HG03575 (cell line): Measurements from ENCODE around the gene ADRA2C.

Source experiments
- ATAC-seq: cut with Tn5 transposase; IDR thresholded peaks from one replicate; pipeline ENCODE4 v1.9.1; 2021; ENCODE audit not compliant: unreplicated experiment, insufficient number of reproducible peaks, low FRiP score; ENCODE audit errors: extremely low read depth

Gene ADRA2C

DNA sequence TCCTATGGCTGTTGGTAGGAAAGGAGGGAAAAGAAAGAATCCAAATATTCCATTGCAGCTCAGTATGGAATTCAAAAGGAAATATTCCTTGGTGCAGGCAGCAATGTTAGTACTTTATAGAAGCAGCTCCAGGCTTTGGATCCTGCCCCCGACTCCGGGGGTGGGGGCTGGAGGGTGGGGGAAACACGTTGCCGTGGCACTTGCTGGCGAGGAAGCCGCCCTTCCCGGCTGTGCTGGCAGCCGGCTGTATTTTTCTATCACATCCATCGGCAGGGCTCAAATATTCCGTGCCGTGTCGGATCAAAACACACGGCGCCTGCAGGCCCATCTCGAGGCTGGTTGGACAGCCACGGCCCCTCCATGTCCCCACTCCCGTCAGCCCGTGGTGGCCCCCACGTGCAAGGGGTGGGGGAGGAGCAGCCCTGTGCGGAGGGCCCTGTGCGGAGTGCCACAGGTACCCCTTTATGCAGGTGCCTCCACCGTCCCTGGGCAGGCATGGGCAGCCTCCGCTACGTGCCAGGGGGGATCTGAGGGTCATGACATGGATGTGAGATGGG lies 5.8 kb downstream of the ADRA2C start:
- ATAC-seq: no peak

DNA sequence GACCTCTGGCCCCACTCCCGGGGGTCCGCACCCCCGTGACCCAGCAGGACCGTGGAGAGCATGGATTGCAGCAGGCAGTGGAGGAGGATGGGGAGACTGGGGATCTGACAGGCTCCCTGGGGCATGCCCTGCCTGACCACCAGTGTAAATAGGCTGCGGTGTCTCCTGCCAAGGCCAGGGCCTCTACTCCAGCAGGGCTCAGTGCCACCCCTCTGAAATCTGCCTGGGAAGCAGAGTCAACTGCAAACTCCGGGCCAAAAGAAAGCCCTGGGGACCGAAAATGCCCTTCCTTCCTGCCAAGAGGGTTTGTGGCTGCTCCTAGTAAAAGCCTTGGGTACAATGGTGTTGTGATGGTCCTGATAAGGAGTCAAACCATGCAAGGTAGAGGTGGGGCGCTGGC lies 6.4 kb downstream of the ADRA2C start:
- ATAC-seq: no peak

DNA sequence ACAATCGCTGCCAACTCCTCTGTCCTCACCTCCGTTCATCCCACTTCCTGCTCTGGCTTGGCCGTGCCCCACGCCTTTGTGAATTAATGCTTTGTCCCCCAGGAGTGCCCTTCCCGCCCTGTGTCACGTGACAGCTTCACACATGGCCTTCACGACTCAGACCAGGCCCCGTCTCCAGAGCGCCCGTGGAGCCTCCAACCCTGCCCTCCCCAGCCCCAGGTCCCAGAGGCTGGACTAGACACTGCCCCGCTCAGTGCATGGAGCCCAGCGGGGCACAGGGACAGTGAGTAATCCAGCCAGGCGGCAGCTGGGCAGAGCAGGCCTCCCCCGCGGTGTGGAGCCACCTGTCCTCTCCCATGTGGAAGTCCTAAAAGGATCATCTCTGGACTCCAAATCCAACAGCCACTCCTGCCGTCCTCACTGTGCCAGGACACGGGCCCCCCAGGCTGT lies 7.4 kb downstream of the ADRA2C start:
- ATAC-seq: no peak

DNA sequence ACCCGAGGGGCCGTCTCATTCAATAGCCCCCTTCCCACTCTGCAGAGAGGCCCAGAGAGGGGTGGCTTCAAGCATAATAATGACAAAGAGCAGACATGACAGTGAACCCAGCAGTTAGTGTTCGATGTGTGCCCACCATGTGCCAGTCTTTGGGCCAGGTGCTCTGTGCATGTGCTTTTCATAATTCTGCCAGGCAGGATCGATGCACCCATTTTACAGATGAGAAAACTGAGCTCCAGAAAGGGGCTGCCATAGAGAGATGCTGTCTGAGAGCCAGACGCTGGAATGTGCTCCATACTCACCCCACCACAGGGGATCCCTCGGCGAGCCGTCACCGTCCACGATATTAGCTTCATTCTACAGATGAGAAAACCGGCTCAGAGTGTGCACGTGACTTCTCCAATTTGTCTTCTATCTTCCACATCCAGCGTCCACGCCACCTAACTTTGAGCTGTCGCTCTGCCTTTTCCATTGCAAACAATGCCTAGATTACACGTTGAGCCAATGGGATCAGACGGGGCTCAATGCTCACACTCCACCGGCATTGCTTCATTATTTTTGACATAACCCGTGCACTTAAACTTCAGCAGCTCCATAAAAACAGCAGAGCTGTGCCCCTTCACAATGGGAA lies 8.2 kb downstream of the ADRA2C start:
- no peak for ATAC-seq

DNA sequence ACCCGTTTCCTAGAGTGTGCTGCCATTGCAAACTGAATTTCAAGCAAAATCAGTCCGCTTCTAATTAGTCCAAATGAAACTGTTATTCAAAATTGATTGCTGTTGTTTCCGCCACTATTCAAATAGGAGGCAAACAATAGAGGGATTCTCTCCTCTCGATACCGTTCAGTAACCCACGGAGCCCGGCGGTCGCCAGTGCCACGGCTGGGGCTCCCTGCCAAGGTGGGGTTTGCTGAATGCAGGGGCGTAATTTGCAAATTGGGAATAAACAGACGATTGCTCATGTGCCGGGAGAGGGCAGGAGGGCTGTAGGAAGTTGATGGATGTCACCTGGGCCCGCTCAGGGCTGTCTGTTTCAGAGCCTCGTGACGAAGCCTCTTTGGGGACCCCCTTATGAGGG lies 8.8 kb downstream of the ADRA2C start:
- ATAC-seq: no peak

DNA sequence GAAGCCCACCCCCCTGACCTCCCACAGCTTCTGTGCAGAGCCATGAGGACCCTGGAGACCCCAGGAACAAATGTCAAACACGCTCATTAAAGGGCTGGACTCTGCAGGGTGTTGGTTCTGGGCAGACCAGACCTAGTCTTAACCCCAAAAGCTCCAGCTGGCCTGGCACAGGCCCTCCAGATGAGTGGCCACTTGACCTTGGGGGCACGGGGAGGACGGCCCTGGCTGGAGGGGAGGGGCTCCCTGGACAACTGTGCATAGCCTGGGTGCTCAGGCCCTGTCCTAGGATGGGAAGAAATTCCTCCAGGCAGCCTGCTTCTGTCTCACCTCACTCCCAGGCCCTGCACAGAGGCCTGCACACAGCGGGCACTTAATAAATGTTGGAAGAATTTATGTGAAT lies 9.4 kb downstream of the ADRA2C start:
- no peak for ATAC-seq

DNA sequence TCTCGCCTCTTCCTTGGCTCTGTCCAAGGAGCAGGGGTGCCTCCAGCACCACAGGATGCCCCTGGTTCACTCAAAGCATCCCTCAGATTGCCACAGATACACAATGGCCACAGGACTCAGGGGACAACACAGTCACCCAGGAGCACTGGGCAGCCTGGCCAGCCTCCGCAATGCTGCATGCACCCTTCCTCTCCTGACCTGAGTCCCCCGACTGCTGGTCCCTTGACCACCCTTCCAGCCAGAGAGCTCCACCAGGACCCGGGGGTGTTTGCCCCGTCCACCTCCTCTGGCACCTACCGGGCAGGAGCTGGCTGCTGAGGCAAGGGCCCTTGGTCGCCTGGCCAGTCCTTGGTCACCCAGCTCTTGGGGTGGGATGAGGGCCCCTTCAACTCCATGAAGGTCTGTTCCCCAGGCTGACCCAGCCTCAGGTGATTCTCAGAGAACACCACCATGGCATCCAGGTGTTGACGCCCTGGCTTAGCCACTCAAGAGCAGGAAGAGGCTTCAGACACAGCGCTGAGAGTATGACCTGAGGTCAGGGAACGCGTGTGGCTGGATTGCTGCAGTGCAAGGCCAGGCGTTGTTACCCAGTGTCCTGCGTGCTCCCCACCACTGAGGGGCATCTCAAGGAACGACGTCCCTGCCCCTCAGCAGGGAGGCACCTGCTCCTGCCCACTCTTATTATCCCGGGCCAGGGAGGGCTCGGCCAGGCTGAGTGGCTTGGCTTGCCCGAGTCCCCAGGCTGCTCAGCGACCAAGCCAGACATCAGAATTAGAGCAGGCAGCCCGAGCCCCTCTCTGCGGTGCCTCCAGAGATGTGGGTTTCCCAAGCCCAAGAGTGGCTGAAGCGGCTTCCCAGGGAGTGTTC lies 10.2 kb downstream of the ADRA2C start:
- no peak for ATAC-seq

DNA sequence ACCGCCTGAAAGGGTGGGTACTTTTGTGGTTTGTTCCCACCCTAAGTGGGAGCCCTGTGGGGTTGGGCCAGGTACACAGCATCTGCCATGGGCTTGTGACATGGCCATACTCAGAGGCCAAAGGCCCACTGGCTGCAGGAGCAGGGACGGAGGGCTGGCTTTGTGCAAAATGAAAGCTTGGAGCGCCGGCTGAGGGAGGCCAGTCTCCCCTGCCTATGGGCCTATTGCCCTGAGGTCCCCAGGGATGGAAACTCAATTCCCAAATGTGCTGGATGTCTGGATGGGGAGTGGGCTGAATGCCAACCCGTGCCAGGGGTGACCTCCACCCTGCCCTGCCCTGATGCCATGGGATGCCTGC lies 10.8 kb downstream of the ADRA2C start:
- no peak for ATAC-seq

DNA sequence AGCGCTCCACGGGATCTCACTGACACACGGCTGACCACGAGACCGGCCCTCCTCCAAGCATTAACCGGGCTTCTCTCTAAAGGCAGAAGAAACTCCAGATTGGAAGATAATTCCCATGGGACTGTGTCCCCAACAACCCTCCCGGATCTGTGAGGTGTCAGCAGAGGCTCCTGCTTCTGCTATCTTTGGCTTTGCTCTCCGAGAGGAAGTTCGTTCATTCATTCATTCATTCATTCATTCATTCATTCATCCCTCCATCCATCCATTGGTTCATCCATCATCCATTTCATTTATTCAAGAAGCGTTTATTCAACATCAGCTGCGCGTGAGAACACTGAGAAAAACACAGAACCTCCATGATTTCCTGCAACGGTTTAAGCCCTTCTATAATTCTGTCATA lies 11.5 kb downstream of the ADRA2C start:
- no peak for ATAC-seq

DNA sequence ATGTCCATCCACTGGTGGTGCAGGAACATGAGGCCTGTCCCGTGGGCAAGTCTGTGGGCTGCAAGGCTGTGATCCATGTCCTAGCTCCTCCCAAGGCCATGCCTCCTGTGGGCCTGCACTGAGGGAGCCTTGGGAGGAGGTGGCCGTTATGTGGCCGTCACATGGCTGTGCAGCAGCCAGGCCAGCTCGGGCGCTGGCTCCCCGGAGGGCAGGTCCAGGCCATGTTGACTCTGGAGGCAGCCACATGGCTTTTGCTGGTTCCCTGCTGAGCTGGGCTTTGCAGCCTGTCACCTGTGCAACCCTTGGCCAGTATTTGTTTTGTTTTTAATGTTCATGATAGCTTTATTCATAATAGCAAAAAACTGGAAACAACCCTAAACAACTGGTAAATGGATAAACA lies 13.3 kb downstream of the ADRA2C start:
- ATAC-seq: no peak

DNA sequence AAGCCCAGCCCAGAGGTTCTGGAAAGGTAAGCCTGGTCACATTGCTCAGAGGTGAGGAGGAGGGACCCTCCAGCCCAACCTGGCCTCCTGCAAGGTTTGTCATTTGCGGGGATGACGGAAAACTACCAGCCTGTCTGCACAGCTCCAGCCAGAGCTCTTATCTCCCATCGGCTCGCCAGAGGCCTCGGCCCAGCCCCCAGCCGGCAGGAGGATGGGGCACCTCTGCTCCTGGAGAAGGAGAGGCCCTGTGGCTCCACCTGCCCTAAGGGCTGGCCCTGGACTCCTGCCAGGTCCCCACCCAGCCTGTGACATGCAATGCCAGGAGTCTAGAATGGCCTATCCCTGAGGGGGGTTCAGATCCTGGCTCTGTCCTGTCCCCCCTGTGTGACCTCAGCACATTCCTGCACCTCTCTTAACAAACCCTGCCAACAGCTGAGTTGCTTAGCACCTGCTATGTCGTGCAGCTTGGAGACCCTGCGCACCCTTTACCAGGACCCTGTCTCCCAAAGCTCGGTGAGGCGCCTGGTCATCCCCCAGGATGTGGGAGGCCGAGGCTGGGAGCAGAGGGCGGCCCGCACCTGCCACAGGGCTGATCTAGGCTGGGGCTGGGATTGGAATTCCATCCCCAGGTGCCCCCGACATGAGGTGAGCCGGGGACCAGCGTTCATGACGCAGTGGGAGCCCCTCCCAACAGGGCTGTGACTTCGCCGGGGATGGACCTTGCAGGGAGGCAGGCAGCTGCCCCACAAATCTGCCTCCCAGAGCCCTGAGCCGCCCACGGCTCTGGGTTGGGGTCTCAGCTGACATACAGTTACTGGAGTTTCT lies 14.4 kb downstream of the ADRA2C start:
- no peak for ATAC-seq

DNA sequence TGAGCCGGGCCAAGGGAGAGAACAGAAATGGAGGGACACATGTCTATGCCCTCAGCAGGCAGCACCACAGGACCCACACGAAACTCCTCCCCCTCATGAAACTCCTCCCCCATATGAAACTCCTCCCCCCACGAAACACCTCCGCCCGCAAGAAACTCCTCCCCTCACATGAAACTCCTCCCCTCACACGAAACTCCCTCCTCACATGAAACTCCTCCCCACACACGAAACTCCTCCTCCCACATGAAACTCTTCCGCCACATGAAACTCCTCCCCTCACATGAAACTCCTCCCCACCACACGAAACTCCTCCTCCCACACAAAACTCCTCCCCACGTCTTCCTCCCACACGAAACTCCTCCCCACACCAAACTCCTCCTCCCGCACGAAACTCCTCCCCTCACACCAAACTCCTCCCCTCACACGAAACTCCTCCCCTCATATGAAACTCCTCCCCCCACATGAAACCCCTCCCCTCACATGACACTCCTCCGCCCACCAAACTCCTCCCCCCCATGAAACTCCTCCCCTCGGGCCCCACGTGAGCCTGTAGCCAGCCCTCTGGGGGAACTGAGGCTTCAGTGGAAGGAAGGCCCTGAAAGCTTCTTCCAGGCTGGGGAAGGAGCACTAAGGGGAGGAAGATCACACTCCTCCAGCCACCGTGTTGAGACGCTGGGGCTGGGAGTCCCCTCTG lies 15.2 kb downstream of the ADRA2C start:
- no peak for ATAC-seq

DNA sequence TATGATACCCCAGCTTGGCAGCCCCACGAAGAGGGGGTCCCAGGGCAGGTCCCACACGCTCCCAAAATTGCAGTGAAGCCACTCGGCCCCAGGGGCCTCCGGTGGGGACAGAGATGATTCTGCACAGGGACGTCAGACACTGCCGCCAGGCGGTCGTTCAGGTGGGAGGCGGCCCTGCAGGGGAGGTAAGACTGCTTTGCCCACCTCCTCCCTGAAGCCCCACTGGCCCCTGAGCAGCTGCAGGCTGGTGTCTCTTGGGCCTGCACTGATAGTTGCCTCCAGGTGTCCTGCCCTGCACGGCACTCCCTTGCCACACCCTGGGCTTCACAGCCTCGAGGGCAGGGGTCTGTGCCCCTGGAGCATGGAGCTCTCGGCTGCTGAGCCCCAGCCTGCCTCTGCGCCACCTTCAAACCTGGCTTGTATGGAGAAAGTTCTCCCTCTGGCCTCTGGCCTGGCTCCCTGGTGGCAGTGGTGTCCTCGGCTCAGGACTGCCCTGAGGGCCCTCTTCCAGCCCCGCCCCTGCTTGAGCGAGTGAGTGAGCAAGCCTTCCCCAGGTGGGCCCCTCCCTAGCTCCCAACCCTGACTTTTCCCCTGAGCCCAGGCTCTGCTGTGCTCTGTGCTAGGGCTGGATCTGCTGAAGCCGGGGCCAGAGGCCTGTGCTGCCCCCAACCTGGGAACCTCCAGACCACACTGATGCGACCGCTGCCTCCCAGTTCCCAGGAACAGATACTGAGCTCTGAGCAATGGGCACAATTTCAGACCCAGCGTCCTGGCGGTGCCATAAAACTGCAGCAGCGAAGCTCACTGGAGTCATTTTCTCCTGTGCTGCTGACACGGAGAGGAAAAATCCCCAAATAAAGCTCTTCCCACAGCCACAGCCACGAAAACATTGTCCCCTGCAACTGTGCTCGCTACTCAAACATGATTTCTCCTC lies 16.1 kb downstream of the ADRA2C start:
- ATAC-seq: no peak

DNA sequence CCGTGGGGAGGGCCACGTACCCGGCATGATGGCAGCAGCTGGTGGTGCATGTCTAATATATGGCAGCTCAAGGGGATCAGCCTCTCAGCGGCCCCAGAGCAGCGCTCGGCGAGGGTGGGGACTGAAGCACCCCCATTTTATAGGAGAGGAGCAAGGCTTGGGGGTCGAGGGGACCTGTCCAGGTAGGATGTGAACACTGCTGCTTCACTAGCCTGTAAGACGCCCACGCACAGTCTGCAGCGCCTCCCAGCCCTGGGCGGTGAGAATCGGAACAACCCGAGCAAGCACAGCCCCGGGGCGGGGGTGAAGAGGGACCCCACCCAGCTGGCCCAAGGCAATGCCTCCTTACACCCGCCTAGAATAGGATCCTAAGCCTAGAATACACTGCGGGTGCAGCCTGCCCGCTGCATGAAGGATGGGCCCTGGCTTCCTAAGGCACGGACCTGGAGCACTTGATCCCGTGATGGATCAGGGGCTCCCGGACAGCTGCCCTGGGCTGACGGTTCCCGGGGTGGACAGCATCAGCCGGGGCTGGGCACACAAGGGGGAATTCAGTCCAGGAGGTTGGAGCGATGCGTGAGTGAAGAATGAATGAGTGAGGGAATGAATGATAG lies 17.6 kb downstream of the ADRA2C start:
- ATAC-seq: no peak

DNA sequence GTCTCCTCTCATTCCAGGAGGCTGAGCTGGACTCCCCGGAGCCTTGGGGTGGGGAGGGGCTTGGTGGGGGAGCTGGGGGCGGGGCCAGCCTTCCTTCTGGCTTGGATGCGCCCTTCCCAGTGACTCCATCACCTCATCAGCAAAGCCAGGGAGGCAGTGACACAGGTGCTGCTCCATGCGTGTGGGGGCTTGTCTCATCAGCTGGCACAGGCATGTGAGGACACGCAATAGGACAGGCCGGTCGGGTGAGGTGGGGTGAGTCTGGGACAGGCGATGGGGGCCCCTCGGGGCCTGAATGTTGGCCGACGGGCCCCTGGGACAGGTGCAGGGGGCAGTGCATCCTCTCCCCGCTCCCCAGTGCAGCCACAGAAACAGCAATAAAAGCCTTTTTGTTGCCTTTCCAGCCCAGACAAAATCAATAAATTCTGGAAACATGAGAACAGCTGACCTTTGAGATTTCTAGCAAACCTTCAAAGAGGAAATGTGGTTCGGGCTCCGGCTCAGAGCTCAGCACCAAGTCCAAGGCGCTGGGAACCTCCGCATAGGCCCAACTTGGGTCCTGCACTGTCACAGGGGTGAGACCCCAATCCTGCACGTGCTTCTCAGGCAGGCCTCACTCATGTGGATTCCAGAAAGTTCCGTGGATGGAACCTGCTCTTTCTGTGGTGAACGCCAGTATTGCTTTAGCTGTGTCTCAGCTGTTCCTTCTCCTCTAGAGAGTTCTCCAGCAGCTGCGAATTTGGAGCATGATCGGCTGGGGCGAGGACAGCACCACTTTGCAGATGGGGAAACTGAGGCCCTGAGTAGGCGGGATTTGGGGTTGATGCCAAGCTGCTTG lies 18.5 kb downstream of the ADRA2C start:
- no peak for ATAC-seq

DNA sequence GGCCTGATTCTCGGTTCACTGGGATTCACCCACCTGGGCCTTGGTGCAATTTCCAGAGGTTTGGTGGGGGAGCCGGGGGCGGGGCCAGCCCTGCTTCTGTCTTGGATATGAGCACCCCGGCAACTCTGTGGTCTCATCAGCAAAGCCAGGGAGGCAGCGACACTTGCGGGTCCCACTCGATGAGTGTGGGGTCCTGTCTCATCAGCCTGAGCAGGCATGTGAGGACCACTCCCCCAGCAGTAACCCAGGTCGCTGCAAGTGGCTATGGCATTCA lies 19.0 kb downstream of the ADRA2C start:
- ATAC-seq: no peak
